ENCODE measurements around the gene CHIA. TPM values are rescaled to one million over a fixed set of nuclear protein-coding genes. Genes with fewer than 3 reads are reported as not detected.

The CHIA gene
- total RNA-seq, 1 experiment from 2014 or later = not detected

- no peaks in the 10 kb centered on the region for H3K4me1 Mint-ChIP-seq (ENCODE audit: low read depth, unreplicated experiment)
- no peaks in the 10 kb centered on the region for H3K9me3 Mint-ChIP-seq (ENCODE audit: low read depth, unreplicated experiment)
- H3K4me3 Mint-ChIP-seq (ENCODE audit: low read depth, unreplicated experiment) = peak overlapping the region; percentile 79
- peaks cover 13% of the 10 kb centered on the region for H3K27me3 Mint-ChIP-seq (ENCODE audit: unreplicated experiment)
- TF ChIP-seq CTCF (IDR thresholded peaks at IDR 0.05; ENCODE audit: unreplicated experiment) = no peak
- intact Hi-C loops (cut with micrococcal nuclease; ENCODE audit: unreplicated experiment) = loop anchor here (5.0 kb wide), 2 partner anchors 56 to 124 kb away; no protein-coding TSS in a partner anchor
- peaks cover 15% of the 10 kb centered on the region for H3K36me3 Mint-ChIP-seq (ENCODE audit: insufficient read depth, unreplicated experiment)
- peak overlapping the region; percentile 73 for H3K27ac Mint-ChIP-seq (ENCODE audit: unreplicated experiment)
- CTCF ChIA-PET = interaction anchor here (0.6 to 1.0 kb wide), 4 partner anchors 77 to 1137 kb away, joined by 3 read pairs; no protein-coding TSS in a partner anchor
- DNase-seq = peak; percentile 72
- no TSS peak for BruUV-seq (replicated peaks)
Observed at GRCh38 chr1:111346089-111346885, 55.6 kb downstream of the CHIA start.

- H3K27ac Mint-ChIP-seq (ENCODE audit: unreplicated experiment) = peak overlapping the region; percentile 73
- no peak for DNase-seq
- CTCF ChIA-PET = interaction anchor here (0.6 kb wide), 1 partner anchor 201 kb away, joined by 3 read pairs; no protein-coding TSS in a partner anchor
- peaks cover 15% of the 10 kb centered on the region for H3K36me3 Mint-ChIP-seq (ENCODE audit: insufficient read depth, unreplicated experiment)
- no TSS peak for BruUV-seq (replicated peaks)
- H3K9me3 Mint-ChIP-seq (ENCODE audit: low read depth, unreplicated experiment) = no peaks in the 10 kb centered on the region
- H3K4me1 Mint-ChIP-seq (ENCODE audit: low read depth, unreplicated experiment) = no peaks in the 10 kb centered on the region
- intact Hi-C loops (cut with micrococcal nuclease; ENCODE audit: unreplicated experiment) = loop anchor here (5.0 kb wide), 2 partner anchors 55 to 125 kb away; no protein-coding TSS in a partner anchor
- no peak for TF ChIP-seq CTCF (IDR thresholded peaks at IDR 0.05; ENCODE audit: unreplicated experiment)
- peaks cover 13% of the 10 kb centered on the region for H3K27me3 Mint-ChIP-seq (ENCODE audit: unreplicated experiment)
- peak overlapping the region; percentile 79 for H3K4me3 Mint-ChIP-seq (ENCODE audit: low read depth, unreplicated experiment)
Observed at GRCh38 chr1:111347026-111347425, 56.4 kb downstream of the CHIA start.

- Mint-ChIP-seq H3K4me3 (ENCODE audit: low read depth, unreplicated experiment) (no peak overlapping the region), H3K27me3 (ENCODE audit: unreplicated experiment) (peaks cover 11% of the 10 kb centered on the region)
Observed at GRCh38 chr1:111351700-111352099, 61.0 kb downstream of the CHIA start.

GRCh38 chr1:111354584-111354983 lies 63.9 kb downstream of the CHIA start:
- TF ChIP-seq CTCF (IDR thresholded peaks at IDR 0.05; ENCODE audit: unreplicated experiment) = no peak
- Mint-ChIP-seq H3K27ac (ENCODE audit: unreplicated experiment) (no peak overlapping the region), H3K4me1 (ENCODE audit: low read depth, unreplicated experiment) (no peaks in the 10 kb centered on the region), H3K9me3 (ENCODE audit: low read depth, unreplicated experiment) (no peaks in the 10 kb centered on the region), H3K27me3 (ENCODE audit: unreplicated experiment) (peaks cover 16% of the 10 kb centered on the region), H3K36me3 (ENCODE audit: insufficient read depth, unreplicated experiment) (no peaks in the 10 kb centered on the region), H3K4me3 (ENCODE audit: low read depth, unreplicated experiment) (no peak overlapping the region)
- CTCF ChIA-PET = no interaction called here
- BruUV-seq (replicated peaks) = no TSS peak
- no peak for DNase-seq
- intact Hi-C loops (cut with micrococcal nuclease; ENCODE audit: unreplicated experiment) = no loop called here

More at GRCh38 chr1:111351700-111352099, 61.0 kb downstream of the CHIA start:
- no peak overlapping the region for H3K27ac Mint-ChIP-seq (ENCODE audit: unreplicated experiment)
- CTCF ChIA-PET = no interaction called here
- no peak for TF ChIP-seq CTCF (IDR thresholded peaks at IDR 0.05; ENCODE audit: unreplicated experiment)
- DNase-seq = no peak
- no peaks in the 10 kb centered on the region for H3K4me1 Mint-ChIP-seq (ENCODE audit: low read depth, unreplicated experiment)
- peaks cover 5% of the 10 kb centered on the region for H3K36me3 Mint-ChIP-seq (ENCODE audit: insufficient read depth, unreplicated experiment)
- intact Hi-C loops (cut with micrococcal nuclease; ENCODE audit: unreplicated experiment) = no loop called here
- BruUV-seq (replicated peaks) = no TSS peak
- no peaks in the 10 kb centered on the region for H3K9me3 Mint-ChIP-seq (ENCODE audit: low read depth, unreplicated experiment)
